ENCODE measurements around the gene PCDHB12.
"Not testable (repeated sequence)": the region's sequence is repeated elsewhere in the genome, so short reads cannot be mapped to it uniquely, and the experiment has no call there.

Gene PCDHB12

GRCh38 chr5:141208478-141208877, at the start of gene PCDHB12:
TSS of gene PCDHB12 (plus strand) at chr5:141208719. CDS start at chr5:141208908, 189 bp downstream.
- Mint-ChIP-seq H3K9me3 (peaks cover 10% of the 10 kb centered on the region), H3K27me3 (peaks cover 71% of the 10 kb centered on the region), H3K36me3 (ENCODE audit: low read depth) (peaks cover 4% of the 10 kb centered on the region), H3K4me1 (ENCODE audit: low read depth) (no peaks in the 10 kb centered on the region), H3K27ac (no peak within 1 kb of the TSS), H3K4me3 (no peak within 1 kb of the TSS)

GRCh38 chr5:141172381-141173204, 35.9 kb upstream of the PCDHB12 start, which contains the start of gene PCDHB7:
TSS of gene PCDHB7 (plus strand) at chr5:141172644. CDS start at chr5:141172836, 192 bp downstream.
- Mint-ChIP-seq H3K36me3 (ENCODE audit: low read depth) (peaks cover 3% of the 10 kb centered on the region), H3K4me3 (no peak within 1 kb of the TSS), H3K9me3 (peaks cover 14% of the 10 kb centered on the region), H3K4me1 (ENCODE audit: low read depth) (no peaks in the 10 kb centered on the region), H3K27me3 (peaks cover 49% of the 10 kb centered on the region), H3K27ac (no peak within 1 kb of the TSS)

- H3K27me3 Mint-ChIP-seq = peaks cover 37% of the 10 kb centered on the region
- H3K27ac Mint-ChIP-seq; H3K36me3 Mint-ChIP-seq (ENCODE audit: low read depth); H3K4me3 Mint-ChIP-seq; H3K4me1 Mint-ChIP-seq (ENCODE audit: low read depth): not testable (repeated sequence)
- H3K9me3 Mint-ChIP-seq = peaks cover 14% of the 10 kb centered on the region
These were observed 34.0 kb upstream of the PCDHB12 start for GRCh38 chr5:141174291-141175104.

- Mint-ChIP-seq H3K4me1 (ENCODE audit: low read depth) (no peaks in the 10 kb centered on the region), H3K27me3 (peaks cover 32% of the 10 kb centered on the region), H3K4me3 (no peak overlapping the region), H3K9me3 (peaks cover 14% of the 10 kb centered on the region), H3K27ac (no peak overlapping the region), H3K36me3 (ENCODE audit: low read depth) (peaks cover 7% of the 10 kb centered on the region)
These were observed 32.6 kb upstream of the PCDHB12 start for GRCh38 chr5:141175933-141176332.

GRCh38 chr5:141177577-141178191, 30.8 kb upstream of the PCDHB12 start, which contains the start of gene PCDHB8:
TSS of gene PCDHB8 (plus strand) at chr5:141177790. CDS start at chr5:141178035, 245 bp downstream.
- not testable (repeated sequence) for H3K36me3 Mint-ChIP-seq (ENCODE audit: low read depth); H3K4me3 Mint-ChIP-seq; H3K27ac Mint-ChIP-seq; H3K4me1 Mint-ChIP-seq (ENCODE audit: low read depth)
- Mint-ChIP-seq H3K27me3 (peaks cover 32% of the 10 kb centered on the region), H3K9me3 (peaks cover 16% of the 10 kb centered on the region)

- Mint-ChIP-seq H3K9me3 (peaks cover 14% of the 10 kb centered on the region), H3K27me3 (peaks cover 29% of the 10 kb centered on the region)
- H3K4me1 Mint-ChIP-seq (ENCODE audit: low read depth); H3K27ac Mint-ChIP-seq; H3K4me3 Mint-ChIP-seq; H3K36me3 Mint-ChIP-seq (ENCODE audit: low read depth): not testable (repeated sequence)
These were observed 29.1 kb upstream of the PCDHB12 start for GRCh38 chr5:141179371-141179770.

GRCh38 chr5:141179876-141180275, 28.6 kb upstream of the PCDHB12 start:
- H3K36me3 Mint-ChIP-seq (ENCODE audit: low read depth) = peaks cover 15% of the 10 kb centered on the region
- H3K4me3 Mint-ChIP-seq; H3K27ac Mint-ChIP-seq; H3K4me1 Mint-ChIP-seq (ENCODE audit: low read depth): not testable (repeated sequence)
- H3K27me3 Mint-ChIP-seq = peaks cover 34% of the 10 kb centered on the region
- H3K9me3 Mint-ChIP-seq = peaks cover 17% of the 10 kb centered on the region

GRCh38 chr5:141180313-141180712, 28.2 kb upstream of the PCDHB12 start:
- Mint-ChIP-seq H3K36me3 (ENCODE audit: low read depth) (peaks cover 19% of the 10 kb centered on the region), H3K4me3 (no peak overlapping the region), H3K27me3 (peaks cover 39% of the 10 kb centered on the region), H3K9me3 (peaks cover 17% of the 10 kb centered on the region), H3K27ac (no peak overlapping the region), H3K4me1 (ENCODE audit: low read depth) (no peaks in the 10 kb centered on the region)

GRCh38 chr5:141182248-141182647, 26.3 kb upstream of the PCDHB12 start, which contains the start of gene PCDHB16:
TSS of gene PCDHB16 (plus strand) at chr5:141182387. CDS start at chr5:141182560, 173 bp downstream.
- peaks cover 52% of the 10 kb centered on the region for H3K27me3 Mint-ChIP-seq
- no peak within 1 kb of the TSS for H3K27ac Mint-ChIP-seq
- peaks cover 17% of the 10 kb centered on the region for H3K9me3 Mint-ChIP-seq
- no peak within 1 kb of the TSS for H3K4me3 Mint-ChIP-seq
- no peaks in the 10 kb centered on the region for H3K4me1 Mint-ChIP-seq (ENCODE audit: low read depth)
- peaks cover 19% of the 10 kb centered on the region for H3K36me3 Mint-ChIP-seq (ENCODE audit: low read depth)

GRCh38 chr5:141184117-141184855, 24.2 kb upstream of the PCDHB12 start:
- Mint-ChIP-seq H3K27me3 (peaks cover 65% of the 10 kb centered on the region), H3K9me3 (peaks cover 25% of the 10 kb centered on the region), H3K36me3 (ENCODE audit: low read depth) (peaks cover 23% of the 10 kb centered on the region)
- H3K27ac Mint-ChIP-seq; H3K4me3 Mint-ChIP-seq; H3K4me1 Mint-ChIP-seq (ENCODE audit: low read depth): not testable (repeated sequence)

- peaks cover 75% of the 10 kb centered on the region for H3K27me3 Mint-ChIP-seq
- H3K4me3 Mint-ChIP-seq = peak within 1 kb of the TSS; percentile 24
- peaks cover 19% of the 10 kb centered on the region for H3K36me3 Mint-ChIP-seq (ENCODE audit: low read depth)
- no peak within 1 kb of the TSS for H3K27ac Mint-ChIP-seq
- H3K9me3 Mint-ChIP-seq = peaks cover 28% of the 10 kb centered on the region
- no peaks in the 10 kb centered on the region for H3K4me1 Mint-ChIP-seq (ENCODE audit: low read depth)
These were observed 21.5 kb upstream of the PCDHB12 start, which contains the start of gene PCDHB9 for GRCh38 chr5:141186897-141187512. TSS of gene PCDHB9 (plus strand) at chr5:141187161. CDS start at chr5:141187319, 158 bp downstream.

GRCh38 chr5:141188682-141189081, 19.8 kb upstream of the PCDHB12 start:
- Mint-ChIP-seq H3K36me3 (ENCODE audit: low read depth) (peaks cover 13% of the 10 kb centered on the region), H3K27me3 (peaks cover 73% of the 10 kb centered on the region), H3K9me3 (peaks cover 25% of the 10 kb centered on the region)
- H3K4me3 Mint-ChIP-seq; H3K4me1 Mint-ChIP-seq (ENCODE audit: low read depth); H3K27ac Mint-ChIP-seq: not testable (repeated sequence)

- peaks cover 73% of the 10 kb centered on the region for H3K27me3 Mint-ChIP-seq
- not testable (repeated sequence) for H3K4me3 Mint-ChIP-seq; H3K27ac Mint-ChIP-seq; H3K4me1 Mint-ChIP-seq (ENCODE audit: low read depth)
- peaks cover 24% of the 10 kb centered on the region for H3K9me3 Mint-ChIP-seq
- peaks cover 13% of the 10 kb centered on the region for H3K36me3 Mint-ChIP-seq (ENCODE audit: low read depth)
These were observed 19.4 kb upstream of the PCDHB12 start for GRCh38 chr5:141189131-141189530.
